ACHN (cell line): ENCODE measurements around the gene AK1.
"Not testable (repeated sequence)": the region's sequence is repeated elsewhere in the genome, so short reads cannot be mapped to it uniquely, and the experiment has no call there.

ENCODE experiments used
- DNase-seq: peaks from one replicate; pipeline ENCODE4 v3.0.0-alpha.2; 2015
- in situ Hi-C: cut with HindIII; loops from 2 replicates; pipeline ENCODE4 v1.10.0; 2017; ENCODE audit warnings: low sequenced_read_pairs, low pct_ligation_motif_present, low pct_unique_long_range_greater_than_20kb

Gene AK1

GRCh38 chr9:127873223-127873691 lies 4.2 kb downstream of the AK1 start:
- no peak for DNase-seq
- in situ Hi-C loops = no loop called here

- DNase-seq = no peak
- in situ Hi-C loops = no loop called here
Measured at GRCh38 chr9:127872369-127873222, 4.9 kb downstream of the AK1 start.

- in situ Hi-C loops = no loop called here
- DNase-seq = no peak
Measured at GRCh38 chr9:127871531-127871930, 5.9 kb downstream of the AK1 start.

GRCh38 chr9:127870887-127871286 lies 6.6 kb downstream of the AK1 start:
- in situ Hi-C loops = no loop called here
- no peak for DNase-seq

- DNase-seq, in situ Hi-C loops: not testable (repeated sequence)
Measured at GRCh38 chr9:127870153-127870491, 7.4 kb downstream of the AK1 start.

- peak; percentile 81 for DNase-seq
- in situ Hi-C loops = no loop called here
Measured at GRCh38 chr9:127869310-127870152, 7.9 kb downstream of the AK1 start.

- in situ Hi-C loops = no loop called here
- DNase-seq = no peak
Measured at GRCh38 chr9:127868278-127868902, 9.1 kb downstream of the AK1 start.

- DNase-seq = no peak
- in situ Hi-C loops = no loop called here
Measured at GRCh38 chr9:127867356-127868277, 9.9 kb downstream of the AK1 start.

- no peak for DNase-seq
- in situ Hi-C loops = no loop called here
Measured at GRCh38 chr9:127866535-127866934, 10.9 kb downstream of the AK1 start.

- in situ Hi-C loops = no loop called here
- DNase-seq = no peak
Measured at GRCh38 chr9:127865645-127866464, 11.6 kb downstream of the AK1 start.

GRCh38 chr9:127863191-127863621 lies 14.3 kb downstream of the AK1 start:
- no peak for DNase-seq
- in situ Hi-C loops = no loop called here

GRCh38 chr9:127862075-127863011 lies 15.1 kb downstream of the AK1 start:
- in situ Hi-C loops = no loop called here
- DNase-seq = no peak

- no peak for DNase-seq
- in situ Hi-C loops = no loop called here
Measured at GRCh38 chr9:127860779-127861178, 16.7 kb downstream of the AK1 start.

- in situ Hi-C loops = no loop called here
- no peak for DNase-seq
Measured at GRCh38 chr9:127860260-127860659, 17.2 kb downstream of the AK1 start.

GRCh38 chr9:127858041-127858512 lies 19.4 kb downstream of the AK1 start:
- in situ Hi-C loops = no loop called here
- no peak for DNase-seq

GRCh38 chr9:127857278-127857677 lies 20.2 kb downstream of the AK1 start:
- DNase-seq = no peak
- in situ Hi-C loops = no loop called here
